NCI-H146 treated with DMSO at 0.1 percent for 48 hours (cell line): ENCODE measurements around the gene BLMH.

Experiments used
- DNase-seq: peaks from one replicate; lab custom pipeline; 2025; ENCODE audit not compliant: unreplicated experiment; lab: John Stamatoyannopoulos, UW

Gene BLMH

GRCh38 chr17:30291543-30292285, at the start of gene BLMH:
TSS of gene BLMH (minus strand) at chr17:30291944. CDS start at chr17:30291819, 125 bp downstream.
- DNase-seq: peak; percentile 54

DNA sequence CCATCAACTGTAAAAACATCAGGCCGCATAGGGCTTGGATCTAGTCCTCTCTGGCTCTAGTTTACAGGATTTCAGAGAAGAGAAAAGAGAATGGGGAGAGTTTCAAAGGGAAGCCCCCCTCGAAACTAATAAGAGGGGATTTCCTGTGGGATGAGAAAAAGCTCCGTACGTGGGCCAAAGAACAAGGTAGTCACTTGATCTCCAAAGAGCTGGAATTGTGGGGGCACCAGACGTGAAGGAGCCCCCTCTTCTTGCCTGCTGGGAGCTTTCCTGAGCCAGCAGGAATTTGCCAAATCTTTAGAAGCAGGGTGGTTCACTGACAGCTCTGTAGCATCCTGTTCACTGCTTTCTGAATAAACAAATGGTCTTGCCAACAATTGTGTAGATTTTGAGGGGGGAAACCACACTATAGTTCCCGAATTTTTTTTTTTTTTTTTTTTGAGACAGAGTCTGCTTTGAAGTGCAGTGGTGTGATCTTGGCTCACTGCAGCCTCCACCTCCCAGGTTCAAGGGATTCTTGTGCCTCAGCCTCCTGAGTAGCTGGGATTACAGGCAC, 49.1 kb upstream of the BLMH start:
- DNase-seq: no peak

GRCh38 chr17:30339086-30339485, 47.3 kb upstream of the BLMH start:
- DNase-seq: no peak

GRCh38 chr17:30337393-30337999, 45.8 kb upstream of the BLMH start:
- DNase-seq: no peak

DNA sequence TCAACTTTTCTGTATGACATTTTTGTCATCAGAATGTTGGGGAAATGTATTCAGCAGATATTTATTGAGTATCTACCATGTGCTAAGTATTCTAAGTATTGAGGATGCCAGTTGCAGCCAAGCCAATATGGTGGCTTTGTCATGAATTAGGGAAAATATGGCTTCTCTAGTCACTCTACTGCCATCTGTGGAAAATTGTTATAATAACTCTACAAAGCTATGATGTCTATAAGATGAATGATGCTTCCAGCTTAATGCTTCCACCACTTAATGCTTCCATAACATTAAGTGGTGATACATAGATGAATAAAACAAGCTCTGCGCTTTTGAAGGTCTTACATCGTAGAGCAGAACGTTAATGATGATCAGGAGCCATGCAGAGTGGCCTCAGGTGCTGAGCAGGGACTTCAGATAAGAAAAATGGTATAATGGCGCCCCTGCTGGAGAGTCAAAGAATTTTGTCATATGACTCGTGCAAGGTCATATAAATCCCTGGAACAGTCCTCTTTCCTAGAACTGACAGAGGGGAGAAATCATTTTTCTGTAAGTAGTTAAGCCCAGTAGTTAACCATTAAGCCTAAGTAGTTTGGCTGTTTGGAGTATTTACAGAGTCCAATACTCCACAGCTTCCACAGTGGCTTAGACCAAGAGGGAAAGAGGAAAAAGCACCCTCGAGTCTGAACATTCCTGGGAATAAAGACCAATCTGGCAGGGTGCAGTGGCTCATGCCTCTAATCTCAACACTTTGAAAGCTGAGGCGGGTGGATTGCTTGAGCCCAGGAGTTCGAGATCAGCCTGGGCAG, 44.8 kb upstream of the BLMH start:
- peak; percentile 95 for DNase-seq

DNA sequence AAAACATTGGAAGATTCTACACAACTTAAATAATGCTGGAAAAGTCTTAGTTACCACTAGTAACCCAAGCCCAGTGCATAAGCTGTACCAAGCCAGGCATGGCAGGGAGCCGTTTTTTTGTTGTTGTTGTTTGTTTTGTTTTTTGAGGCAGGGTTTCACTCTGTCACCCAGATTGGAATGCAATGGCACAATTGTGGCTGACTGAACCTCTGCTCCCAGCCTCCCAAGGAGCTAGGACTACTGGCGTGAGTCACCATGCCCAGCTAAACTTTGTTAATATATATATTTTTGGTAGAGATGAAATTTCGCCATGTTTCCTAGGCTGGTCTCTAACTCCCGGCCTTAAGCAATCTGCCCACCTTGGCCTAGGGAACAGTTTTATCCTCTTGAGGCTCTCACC, 42.7 kb upstream of the BLMH start:
- no peak for DNase-seq

DNA sequence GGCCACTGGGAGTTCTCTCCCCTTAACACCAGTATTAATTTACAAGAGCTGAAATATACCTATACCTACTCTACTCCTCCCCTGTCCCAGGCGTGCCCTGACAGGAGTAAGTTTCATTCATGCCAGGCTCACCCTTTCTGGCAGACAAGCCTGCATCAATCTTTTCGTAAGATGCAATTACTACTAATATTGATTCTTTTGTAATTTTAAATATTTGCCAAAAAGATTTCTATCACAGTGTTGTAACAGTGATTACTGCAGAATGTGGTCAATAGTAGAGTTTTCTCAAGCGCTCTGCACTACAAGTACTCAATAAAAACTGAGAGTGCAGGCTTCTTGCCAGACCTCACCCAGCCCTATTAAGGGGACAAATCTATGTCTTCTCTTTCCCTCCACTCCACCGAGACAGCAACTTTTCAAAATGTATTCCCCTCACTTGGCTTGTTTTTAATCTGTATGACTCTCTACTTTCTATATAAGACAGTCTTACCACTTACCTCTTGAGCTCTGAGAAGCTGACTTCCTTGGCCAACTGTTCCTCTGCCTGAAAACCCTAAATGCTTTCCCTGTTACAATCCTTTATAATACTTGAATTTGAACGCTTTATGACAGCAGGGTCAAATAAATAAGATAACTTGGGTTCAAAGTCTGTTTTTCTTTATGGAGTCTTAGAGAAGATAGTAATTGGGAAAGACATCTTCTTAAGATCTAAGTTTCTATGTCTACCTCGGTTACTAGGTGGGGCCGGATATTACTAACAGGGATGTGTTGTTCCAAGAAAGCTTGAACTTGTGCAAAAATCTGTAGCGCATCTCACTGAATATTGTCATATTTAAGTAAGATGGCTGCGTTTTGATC, 42.0 kb upstream of the BLMH start, which contains the start of gene TMIGD1:
Gene TMIGD1 (minus strand): TSS at position 555 of the 858 bp plus-strand sequence. CDS start 1,924 bp downstream, outside the sequence.
- no peak for DNase-seq

DNA sequence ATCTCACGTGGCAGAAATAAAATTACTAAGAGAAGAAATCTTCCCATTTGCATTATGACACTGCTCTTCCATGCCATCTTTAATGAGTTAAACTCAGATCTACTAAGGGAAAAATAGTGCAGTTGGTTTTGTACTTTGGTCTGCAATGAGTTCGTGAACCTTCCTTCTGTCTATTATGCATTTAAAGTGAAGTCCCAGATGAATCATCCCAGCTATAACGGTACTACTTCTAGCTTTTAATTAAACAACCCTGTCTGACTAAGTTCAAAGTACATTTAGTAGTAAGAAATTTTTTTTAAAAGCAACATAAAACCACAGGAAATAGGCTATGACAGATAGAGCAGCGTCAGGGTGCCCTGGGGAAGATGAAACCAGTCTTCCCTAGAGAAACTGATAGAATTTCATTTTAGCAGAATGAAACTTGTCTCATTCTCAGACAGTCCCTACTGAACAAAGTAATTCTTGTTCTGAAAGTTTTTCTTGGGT, 40.4 kb upstream of the BLMH start:
- no peak for DNase-seq

DNA sequence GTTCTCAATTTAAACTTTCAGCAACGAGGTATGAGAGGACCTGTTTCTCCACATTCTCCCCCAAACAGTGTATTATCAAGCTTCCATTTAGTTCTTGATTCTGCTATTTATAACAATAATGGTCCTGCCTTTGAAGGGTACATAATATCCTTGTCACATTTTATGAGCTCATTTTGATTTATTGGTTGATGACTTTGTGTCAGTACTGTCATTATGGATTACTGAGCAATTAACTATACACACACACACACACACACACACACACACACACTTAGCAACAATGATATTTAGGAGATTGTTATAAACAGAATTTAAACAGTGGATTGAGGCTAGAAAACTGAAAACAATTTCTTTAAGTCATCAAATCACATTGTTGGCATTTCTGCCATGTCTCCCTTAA, 35.1 kb upstream of the BLMH start:
- DNase-seq: peak; percentile 94

DNA sequence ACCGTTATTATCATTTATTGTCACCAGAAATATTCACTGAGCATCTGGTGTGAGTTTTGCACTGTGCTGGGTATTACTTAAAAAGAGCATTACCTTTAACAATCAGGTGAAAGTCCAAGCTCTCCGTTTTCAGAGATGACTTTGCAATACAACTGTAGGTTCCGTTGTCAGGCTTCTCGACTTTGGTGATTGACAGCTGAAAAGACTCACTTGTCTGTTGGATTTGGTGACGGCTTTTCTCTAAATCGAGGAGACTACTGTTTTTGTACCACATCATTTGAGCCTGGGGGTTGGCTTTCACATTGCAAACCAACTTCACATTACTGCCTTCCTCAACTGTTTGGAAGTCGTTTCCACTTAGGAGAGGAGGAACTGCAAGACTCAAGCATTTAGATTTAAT, 33.0 kb upstream of the BLMH start:
- DNase-seq: no peak

DNA sequence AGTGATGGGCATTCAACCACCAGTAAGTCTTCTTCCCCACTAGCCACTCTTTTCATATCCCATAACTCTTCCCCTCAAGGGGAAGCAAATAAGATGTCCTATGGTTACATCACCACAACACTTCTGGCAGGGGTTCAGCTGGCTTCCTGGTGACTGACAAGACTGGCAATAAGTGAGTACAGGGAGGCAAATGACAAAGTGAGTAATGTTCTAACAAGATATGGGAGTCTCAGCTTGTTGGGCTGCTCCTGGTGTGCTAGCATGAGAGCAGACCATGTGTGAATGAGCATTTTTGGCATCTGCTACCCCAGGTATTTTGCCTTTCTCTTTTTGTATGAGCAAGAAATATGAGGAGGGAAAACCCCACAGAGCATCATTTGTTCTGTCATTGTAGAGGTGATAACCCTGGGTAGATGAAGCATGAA, 32.2 kb upstream of the BLMH start:
- DNase-seq: peak; percentile 73

DNA sequence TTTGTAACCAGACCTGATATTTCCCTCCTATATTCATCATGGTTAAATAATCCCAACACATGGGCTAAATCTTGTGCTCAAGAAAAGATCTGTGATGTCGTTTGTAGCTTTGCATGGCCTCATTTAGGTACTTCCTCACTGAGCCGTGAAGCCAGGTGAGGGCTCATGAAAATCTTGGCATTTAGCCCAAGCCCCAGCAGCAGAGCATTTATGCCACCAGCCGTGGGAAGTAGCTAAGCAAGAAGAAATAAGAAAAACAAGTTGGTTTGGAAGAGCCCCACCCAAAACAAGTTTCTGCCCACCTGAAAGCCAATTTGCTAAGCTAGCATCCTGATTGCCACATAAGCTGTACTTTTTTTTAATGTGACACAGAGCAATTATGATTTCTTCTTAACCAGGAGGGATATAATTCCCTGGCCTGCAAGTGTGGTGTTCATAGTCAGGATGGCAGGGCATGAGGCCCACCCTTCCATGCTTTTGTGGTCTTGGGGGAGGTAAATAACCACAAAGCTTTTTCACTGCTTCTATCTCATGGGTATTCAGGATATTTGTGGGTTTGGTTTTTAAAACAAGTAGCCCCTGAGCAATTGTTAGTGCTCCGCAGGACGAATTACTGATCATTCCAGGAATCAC, 31.6 kb upstream of the BLMH start:
- peak; percentile 15 for DNase-seq

DNA sequence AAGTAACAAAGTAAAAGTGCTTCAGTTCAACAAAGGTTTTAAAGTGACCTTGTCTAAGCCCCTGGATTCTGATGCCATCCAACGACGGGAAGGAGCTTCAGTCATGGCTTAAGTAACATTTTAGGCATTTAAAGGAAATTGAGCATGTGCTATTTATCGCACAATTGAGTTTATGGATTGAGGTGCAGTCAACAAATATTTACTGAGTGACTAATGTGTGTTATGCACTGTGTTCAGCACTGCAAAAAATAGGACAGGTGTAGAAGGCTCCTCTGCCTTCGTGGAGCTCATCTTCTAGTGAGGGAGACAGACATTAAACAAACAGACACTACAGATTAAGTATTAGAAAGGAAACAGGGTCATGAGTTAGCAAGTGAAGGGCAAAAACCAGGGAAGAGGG, 29.6 kb upstream of the BLMH start:
- DNase-seq: peak; percentile 61

GRCh38 chr17:30318155-30318554, 26.4 kb upstream of the BLMH start:
- DNase-seq: no peak

- DNase-seq: no peak
Observed at GRCh38 chr17:30316736-30317135, 25.0 kb upstream of the BLMH start.

- no peak for DNase-seq
Observed at GRCh38 chr17:30315106-30315505, 23.4 kb upstream of the BLMH start.

DNA sequence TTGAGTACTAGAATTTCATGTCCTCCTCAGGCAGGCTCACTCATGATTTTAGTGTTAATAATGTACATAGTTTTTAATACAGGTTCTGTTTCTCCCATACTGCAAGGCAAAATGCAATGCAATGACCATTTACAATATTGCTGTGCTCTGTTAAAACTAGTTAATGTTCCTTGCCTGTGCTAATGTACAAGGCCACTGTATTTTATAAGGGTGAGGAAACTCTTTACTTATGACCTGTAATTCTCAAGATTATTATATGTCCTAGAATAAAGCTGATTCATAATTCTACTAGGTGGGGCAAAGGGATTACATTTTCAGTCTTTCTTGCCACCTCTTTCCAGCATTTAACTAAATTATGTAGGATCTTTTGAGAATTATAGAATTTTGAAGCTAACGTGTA, 22.7 kb upstream of the BLMH start:
- no peak for DNase-seq

GRCh38 chr17:30312226-30312625, 20.5 kb upstream of the BLMH start:
- DNase-seq: no peak

- DNase-seq: no peak
Observed at GRCh38 chr17:30310562-30310961, 18.8 kb upstream of the BLMH start.

DNA sequence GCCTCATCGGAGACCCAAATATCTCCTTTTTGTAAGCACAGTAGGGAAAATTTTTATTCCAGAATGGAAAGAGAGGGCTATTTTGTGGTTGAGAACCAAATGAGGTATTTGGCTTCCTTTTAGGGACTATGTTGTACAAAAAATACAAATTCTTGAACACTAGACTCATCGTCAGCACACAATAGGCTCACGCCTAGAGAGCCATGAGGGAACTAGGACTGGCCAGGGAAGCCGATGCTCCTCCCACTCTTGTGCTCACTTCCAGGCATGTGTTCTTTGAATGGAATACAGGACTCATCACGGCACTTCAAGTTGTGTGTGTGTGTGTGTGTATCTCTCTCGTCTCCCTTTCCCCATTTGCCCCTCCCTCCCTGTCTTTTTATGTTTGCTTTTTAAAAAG, 17.8 kb upstream of the BLMH start:
- no peak for DNase-seq
